ENCODE measurements around the gene LINGO3. TPM values are rescaled to one million over a fixed set of nuclear protein-coding genes. Genes with fewer than 3 reads are reported as not detected.

LINGO3 gene
- total RNA-seq, 2 experiments from 2014 or later = 0.15 to 0.17 TPM

- CTCF ChIA-PET = interaction anchor here (0.6 to 0.9 kb wide), 3 partner anchors 14 to 128 kb away, joined by 3 to 4 read pairs (median 4); no protein-coding TSS in a partner anchor
- POLR2A ChIA-PET = interaction anchor here (0.6 kb wide), 1 partner anchor 40 kb away, joined by 3 read pairs; no protein-coding TSS in a partner anchor
These were observed 21.6 kb upstream of the LINGO3 start for GRCh38 chr19:2329501-2329916.

- CTCF ChIA-PET = interaction anchor here (0.6 to 0.9 kb wide), 2 partner anchors 14 to 128 kb away, joined by 3 to 4 read pairs; no protein-coding TSS in a partner anchor
These were observed 21.2 kb upstream of the LINGO3 start for GRCh38 chr19:2329149-2329478.

GRCh38 chr19:2328401-2329148, 20.6 kb upstream of the LINGO3 start, which contains the start of the genes LSM7 and SPPL2B:
TSS of gene LSM7 (minus strand) at chr19:2328586. CDS start at chr19:2328566, 20 bp downstream.
TSS of gene SPPL2B (plus strand) at chr19:2328684. CDS start at chr19:2328710, 26 bp downstream.
- CTCF ChIA-PET = interaction anchor here (0.6 to 1.7 kb wide), 6 partner anchors 25 to 308 kb away, joined by 3 to 5 read pairs (median 3); no protein-coding TSS in a partner anchor
- POLR2A ChIA-PET = interaction anchor here (0.6 to 1.4 kb wide), 5 partner anchors 12 to 245 kb away, joined by 3 to 5 read pairs (median 3); partner anchors contain the start of gene TIMM13

More at GRCh38 chr19:2329149-2329478, 21.2 kb upstream of the LINGO3 start:
- POLR2A ChIA-PET = interaction anchor here (0.6 kb wide), 1 partner anchor 40 kb away, joined by 3 read pairs; no protein-coding TSS in a partner anchor

DNA sequence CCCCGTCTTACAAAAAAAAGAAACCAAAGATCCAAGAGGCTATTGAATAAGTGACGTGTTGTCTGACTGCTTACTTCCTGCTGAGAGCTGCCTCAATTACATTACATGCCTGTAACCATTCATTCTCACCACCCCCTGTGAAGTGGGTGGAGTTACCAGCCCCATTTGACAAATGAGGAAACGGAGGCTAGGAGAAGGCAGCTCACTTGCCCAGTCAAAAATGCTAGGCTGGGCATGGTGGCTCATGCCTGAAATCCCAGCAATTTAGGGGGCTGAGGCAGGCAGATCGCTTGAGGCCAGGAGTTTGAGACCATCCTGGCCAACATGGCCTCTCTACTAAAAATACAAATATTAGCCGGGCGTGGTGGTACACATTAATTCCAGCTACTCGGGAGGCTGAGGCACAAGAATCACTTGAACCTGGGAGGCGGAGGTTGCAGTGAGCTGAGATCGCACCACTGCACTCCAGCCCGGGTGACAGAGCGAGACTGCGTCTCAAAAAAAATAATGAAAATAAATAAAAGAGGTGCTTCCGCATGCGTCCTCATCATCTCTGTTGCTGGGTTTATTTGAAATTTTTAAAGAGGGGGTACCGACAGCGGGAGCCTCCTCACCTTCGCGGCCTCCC, 19.9 kb upstream of the LINGO3 start:
- CTCF ChIA-PET = interaction anchor here (0.6 to 1.7 kb wide), 8 partner anchors 17 to 1485 kb away, joined by 3 to 5 read pairs (median 3); no protein-coding TSS in a partner anchor
- POLR2A ChIA-PET = interaction anchor here (0.6 to 1.4 kb wide), 6 partner anchors 12 to 244 kb away, joined by 3 to 5 read pairs (median 4); partner anchors contain the start of gene TIMM13

DNA sequence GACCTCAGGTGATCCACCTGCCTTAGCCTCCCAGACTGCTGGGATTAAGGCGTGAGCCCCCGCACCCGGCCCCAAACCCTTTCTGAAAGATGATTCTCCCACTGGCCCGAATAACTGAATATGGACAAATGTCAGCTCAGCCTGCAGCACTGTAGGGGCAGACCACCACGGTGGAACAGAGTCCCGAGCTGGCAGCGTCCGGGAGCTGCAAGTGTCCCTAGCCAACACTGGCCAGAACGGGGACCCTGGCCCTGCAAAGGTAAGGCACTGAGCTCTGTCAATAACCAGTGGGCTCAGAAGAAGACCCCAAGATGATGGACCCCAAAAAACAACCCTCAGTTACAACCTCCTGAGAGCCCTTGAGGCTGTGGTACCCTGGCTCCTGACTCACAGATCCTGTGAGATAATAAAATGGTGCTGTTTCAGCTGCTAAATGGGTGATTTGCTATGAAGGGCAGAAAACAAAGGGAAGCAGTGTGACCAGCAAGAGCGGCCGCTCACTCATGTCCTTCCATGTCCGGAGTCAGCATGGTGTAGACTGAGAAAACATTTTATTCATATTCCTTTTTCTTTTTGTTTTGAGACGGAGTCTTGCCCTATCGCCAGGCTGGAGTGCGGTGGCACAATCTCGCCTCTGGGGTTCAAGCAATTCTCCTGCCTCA, 18.9 kb upstream of the LINGO3 start:
- POLR2A ChIA-PET = interaction anchor here (0.6 to 1.4 kb wide), 2 partner anchors 12 to 52 kb away, joined by 3 to 4 read pairs; no protein-coding TSS in a partner anchor
- CTCF ChIA-PET = interaction anchor here (0.6 to 1.7 kb wide), 5 partner anchors 16 to 399 kb away, joined by 3 to 5 read pairs (median 3); no protein-coding TSS in a partner anchor

DNA sequence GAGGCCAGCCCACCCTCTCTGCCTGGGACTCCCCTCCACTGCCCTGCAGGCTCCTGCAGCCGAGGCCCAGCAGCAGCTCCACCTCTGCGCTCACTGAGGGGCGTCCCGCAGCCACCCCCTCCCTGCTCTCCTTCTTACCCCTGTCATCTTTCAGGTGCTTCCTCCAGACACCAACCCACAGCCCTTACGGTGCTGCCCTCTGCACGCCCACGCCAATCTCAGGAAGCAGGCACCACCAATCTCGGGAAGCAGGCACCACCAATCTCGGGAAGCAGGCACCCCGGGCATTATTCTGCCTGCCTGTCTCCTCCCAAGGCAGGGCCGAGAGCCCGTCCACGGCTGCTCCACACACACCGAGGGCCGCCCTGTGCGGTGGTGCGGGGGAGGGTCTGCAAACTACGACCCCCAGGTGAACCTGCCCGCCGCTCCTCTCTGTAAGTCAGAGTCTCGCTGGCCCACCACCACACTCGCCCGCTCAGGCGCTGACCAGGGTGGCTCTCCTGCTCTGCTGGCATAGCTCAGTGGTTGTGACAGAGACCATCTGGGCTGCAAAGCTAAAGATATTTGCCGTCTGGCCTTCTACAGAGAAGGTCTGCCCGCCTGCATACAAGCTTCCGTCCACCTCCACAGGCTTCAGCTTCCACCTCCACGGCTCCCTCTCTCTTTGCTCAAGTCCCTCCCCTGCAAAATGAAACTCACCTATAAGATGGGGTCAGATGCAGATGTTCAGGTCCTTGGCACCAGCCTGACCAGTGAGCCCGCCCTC, 17.5 kb upstream of the LINGO3 start:
- POLR2A ChIA-PET = no interaction called here

DNA sequence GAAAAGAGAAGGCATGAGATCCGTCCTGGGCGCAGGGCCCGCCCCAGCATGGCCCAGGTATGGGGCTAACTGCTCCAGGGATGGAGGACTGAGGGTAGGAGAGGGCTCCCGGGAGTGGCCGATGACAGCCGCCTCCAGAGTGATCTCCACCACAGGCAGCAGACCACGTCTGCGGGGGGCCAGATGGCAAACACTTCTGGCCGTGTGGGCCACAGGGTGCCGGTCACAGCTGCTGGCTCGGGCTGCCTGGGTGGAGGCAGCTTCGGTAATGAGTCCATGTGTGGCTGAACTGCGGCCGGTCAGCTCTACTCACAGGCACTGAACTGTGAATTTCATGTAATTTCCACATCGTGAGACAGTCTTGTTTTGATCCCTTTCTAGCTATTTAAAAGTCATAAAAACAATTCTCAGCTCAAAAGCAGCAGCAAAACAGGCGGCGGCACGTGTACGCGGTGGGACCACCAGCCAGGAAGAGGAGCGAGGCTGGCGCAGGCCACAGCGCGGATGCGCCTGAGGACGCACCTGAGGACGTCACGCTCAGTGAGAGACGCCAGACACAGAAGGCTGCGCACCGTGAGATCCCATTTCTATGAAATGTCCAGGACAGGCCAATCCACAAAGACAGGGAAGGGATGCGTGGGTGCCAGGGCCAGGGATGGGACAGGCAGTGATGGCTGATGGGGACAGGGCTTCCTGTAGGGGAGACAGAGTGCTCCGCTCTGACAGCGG, 16.4 kb upstream of the LINGO3 start:
- ChIA-PET CTCF (interaction anchor here (0.6 kb wide), 1 partner anchor 383 kb away, joined by 3 read pairs; no protein-coding TSS in a partner anchor), POLR2A (no interaction called here)

More for the DNA sequence above, 17.5 kb upstream of the LINGO3 start:
- CTCF ChIA-PET = no interaction called here

- POLR2A ChIA-PET = no interaction called here
- CTCF ChIA-PET = no interaction called here
These were observed 15.8 kb upstream of the LINGO3 start for GRCh38 chr19:2323707-2324106.

DNA sequence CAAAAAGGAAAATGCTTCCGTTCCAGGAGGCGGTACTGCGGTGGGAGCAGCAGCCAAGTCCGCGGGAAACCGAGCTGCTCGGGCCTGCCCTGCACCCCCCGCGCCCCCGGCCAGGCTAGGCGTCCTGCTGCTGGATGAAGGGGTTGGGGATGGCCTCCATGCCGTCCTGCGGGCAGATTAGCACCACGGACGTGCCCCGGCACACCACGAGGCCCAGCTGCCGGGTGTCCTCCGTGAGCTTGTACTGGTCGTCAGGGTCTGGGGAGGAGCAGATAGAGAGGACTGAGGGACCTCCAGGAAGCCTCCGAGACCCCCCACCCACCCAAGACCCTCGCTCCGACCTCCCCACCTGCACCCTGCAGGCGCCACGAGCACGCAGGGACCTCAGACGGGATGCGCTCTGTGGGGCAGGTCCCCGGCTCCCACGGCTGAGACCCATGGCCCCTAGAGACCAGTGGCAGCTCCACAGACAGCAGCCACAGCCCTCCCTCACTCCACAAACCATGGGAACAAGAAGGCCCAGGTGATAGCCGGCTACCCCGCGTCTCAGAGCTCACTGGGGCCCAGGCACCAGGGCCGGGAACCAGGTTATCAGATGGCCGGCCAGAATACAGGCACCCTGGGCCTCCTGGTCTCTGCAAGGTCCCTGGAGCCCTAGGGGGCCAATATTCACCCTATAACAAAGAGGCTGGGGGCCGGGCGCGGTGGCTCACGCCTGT, 13.8 kb upstream of the LINGO3 start:
- ChIA-PET CTCF (no interaction called here), POLR2A (no interaction called here)

- ChIA-PET CTCF (no interaction called here), POLR2A (no interaction called here)
These were observed 13.0 kb upstream of the LINGO3 start for GRCh38 chr19:2320939-2321338.

DNA sequence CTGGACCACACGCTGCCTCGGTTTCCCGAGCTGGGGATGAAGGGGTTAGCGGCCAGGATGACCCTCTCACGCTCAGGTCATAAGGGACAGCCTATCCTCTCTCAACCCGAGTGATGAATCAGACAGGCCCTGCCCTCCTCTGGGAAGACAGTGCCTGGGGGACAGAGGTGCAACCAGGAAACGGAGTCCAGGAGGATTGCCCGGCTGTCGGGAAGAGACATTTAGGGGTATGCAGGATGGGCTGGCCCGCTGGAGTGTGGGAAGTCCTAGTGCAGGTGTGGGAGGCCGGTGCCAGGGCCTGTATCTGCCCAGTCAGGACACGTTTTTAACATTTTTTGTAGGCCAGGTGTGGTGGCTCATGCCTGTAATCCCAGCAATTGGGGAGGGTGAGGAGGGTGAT, 12.1 kb upstream of the LINGO3 start:
- POLR2A ChIA-PET = no interaction called here

DNA sequence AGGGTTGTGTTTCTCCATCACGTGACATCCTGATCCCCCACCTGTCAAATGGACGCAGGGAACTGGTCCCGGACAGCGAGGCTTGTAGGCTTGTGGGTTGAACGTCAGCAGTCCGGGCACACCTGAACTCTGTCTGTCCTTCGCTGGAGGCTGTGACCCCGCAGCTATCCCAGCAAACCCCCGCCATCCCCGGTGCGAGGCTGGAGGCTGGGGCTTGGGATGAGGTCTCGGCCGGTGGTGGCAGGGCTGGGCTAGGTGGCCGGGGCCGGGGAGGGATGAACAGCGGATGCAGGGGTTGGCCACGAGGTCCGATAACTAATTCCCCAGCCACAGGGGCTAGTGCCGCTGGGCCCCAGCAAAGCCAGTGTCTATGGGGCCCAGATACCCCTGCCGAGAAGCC, 11.6 kb upstream of the LINGO3 start:
- POLR2A ChIA-PET = no interaction called here

More for the DNA sequence above, 12.1 kb upstream of the LINGO3 start:
- CTCF ChIA-PET = interaction anchor here (0.6 kb wide), 1 partner anchor 317 kb away, joined by 3 read pairs; no protein-coding TSS in a partner anchor

GRCh38 chr19:2318923-2319322, 11.0 kb upstream of the LINGO3 start:
- ChIA-PET CTCF (no interaction called here), POLR2A (no interaction called here)

More for the DNA sequence above, 11.6 kb upstream of the LINGO3 start:
- CTCF ChIA-PET = interaction anchor here (0.6 kb wide), 1 partner anchor 318 kb away, joined by 3 read pairs; no protein-coding TSS in a partner anchor

DNA sequence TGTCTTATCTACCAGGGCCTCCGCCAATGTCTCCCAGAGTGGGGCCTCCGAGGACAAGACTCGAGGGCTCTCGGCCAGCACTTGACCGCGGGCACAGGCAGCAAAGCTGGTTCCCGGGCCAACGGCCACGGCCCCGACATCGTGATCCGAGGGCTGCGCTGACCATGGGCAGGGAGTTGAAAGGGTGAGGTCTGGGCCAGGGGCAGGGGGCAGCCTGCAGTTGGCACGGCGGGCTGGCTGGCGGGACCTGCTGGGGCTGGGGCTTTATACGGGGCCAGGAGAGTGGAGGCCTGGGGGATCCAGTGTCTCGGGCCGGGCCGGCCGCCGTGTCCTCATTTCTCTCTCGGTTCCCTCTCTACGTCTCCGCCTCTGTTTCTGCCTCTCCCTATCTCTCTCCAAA, 9.8 kb upstream of the LINGO3 start:
- ChIA-PET POLR2A (no interaction called here), CTCF (no interaction called here)

GRCh38 chr19:2317300-2317699, 9.3 kb upstream of the LINGO3 start:
- ChIA-PET POLR2A (no interaction called here), CTCF (no interaction called here)

GRCh38 chr19:2315818-2316353, 7.9 kb upstream of the LINGO3 start:
- CTCF ChIA-PET = interaction anchor here (0.6 to 1.1 kb wide), 5 partner anchors 13 to 176 kb away, joined by 3 to 4 read pairs (median 3); no protein-coding TSS in a partner anchor
- POLR2A ChIA-PET = interaction anchor here (1.2 kb wide), 1 partner anchor 12 kb away, joined by 4 read pairs; the partner anchor contains the start of genes LSM7 and SPPL2B
